ENCODE results near the gene SLC24A4. TPM values are rescaled to one million over a fixed set of nuclear protein-coding genes. Genes with fewer than 3 reads are reported as not detected.
A peak's percentile ranks its signal among the peaks of the same experiment; 100 is the strongest.

Gene SLC24A4
- total and polyA plus RNA-seq, 7 experiments from 2014 or later = 0.10 to 15.3 (median 2.1) TPM; not detected in 4

GRCh38 chr14:92383805-92384204, 60.8 kb downstream of the SLC24A4 start:
- no peaks in the 10 kb centered on the region for H3K36me3 Mint-ChIP-seq
- ATAC-seq (no peak), DNase-seq (no peak)
- no peaks in the 10 kb centered on the region for H3K27me3 Mint-ChIP-seq
- Histone ChIP-seq H3K9me3 (ENCODE audit: control insufficient read depth in 2 of 3, low read length in 3 of 3) (no peaks in the 10 kb centered on the region), H3K36me3 (ENCODE audit: control insufficient read depth in 2 of 3, insufficient read depth in 3 of 3, low read length in 3 of 3) (no peaks in the 10 kb centered on the region), H3K27ac (ENCODE audit: low read depth, low read length) (no peak overlapping the region), H3K4me3 (ENCODE audit: low read length) (no peak overlapping the region), H3K27me3 (ENCODE audit: control insufficient read depth in 2 of 2, insufficient read depth in 2 of 2, low read length in 2 of 2) (no peaks in the 10 kb centered on the region), H3K4me1 (ENCODE audit: control insufficient read depth in 2 of 2, insufficient read depth in 2 of 2, low read length in 2 of 2) (no peaks in the 10 kb centered on the region)
- no peak overlapping the region for H3K4me3 Mint-ChIP-seq
- intact Hi-C loops (cut with micrococcal nuclease) = no loop called here
- ChIA-PET POLR2A (no interaction called here), CTCF (no interaction called here)
- no peak overlapping the region for H3K27ac Mint-ChIP-seq
- H3K4me1 Mint-ChIP-seq = peaks cover 0 to 2% (median 0%) of the 10 kb centered on the region in 7 donors
- H3K9me3 Mint-ChIP-seq = no peaks in the 10 kb centered on the region

- no peaks in the 10 kb centered on the region for H3K4me1 ChIP-seq (ENCODE audit: control insufficient read depth in 2 of 2, insufficient read depth in 2 of 2, low read length in 2 of 2)
- Mint-ChIP-seq H3K36me3 (no peaks in the 10 kb centered on the region), H3K9me3 (no peaks in the 10 kb centered on the region), H3K4me3 (no peak overlapping the region), H3K4me1 (peaks cover 0 to 5% (median 0%) of the 10 kb centered on the region in 7 donors), H3K27ac (peak overlapping the region in 1 of 9 donors; percentile 12), H3K27me3 (no peaks in the 10 kb centered on the region)
- H3K36me3 ChIP-seq (ENCODE audit: control insufficient read depth in 2 of 3, insufficient read depth in 3 of 3, low read length in 3 of 3) = no peaks in the 10 kb centered on the region
- H3K27ac ChIP-seq (ENCODE audit: low read depth, low read length) = no peak overlapping the region
- no peak for ATAC-seq
- no peaks in the 10 kb centered on the region for H3K9me3 ChIP-seq (ENCODE audit: control insufficient read depth in 2 of 3, low read length in 3 of 3)
- ChIA-PET POLR2A (no interaction called here), CTCF (no interaction called here)
- H3K4me3 ChIP-seq (ENCODE audit: low read length) = no peak overlapping the region
- DNase-seq = no peak
- intact Hi-C loops (cut with micrococcal nuclease) = no loop called here
- H3K27me3 ChIP-seq (ENCODE audit: control insufficient read depth in 2 of 2, insufficient read depth in 2 of 2, low read length in 2 of 2) = no peaks in the 10 kb centered on the region
Measured at GRCh38 chr14:92384461-92385133, 61.6 kb downstream of the SLC24A4 start.

GRCh38 chr14:92385561-92385960, 62.6 kb downstream of the SLC24A4 start:
- no peak overlapping the region for H3K4me3 ChIP-seq (ENCODE audit: low read length)
- peaks cover 0 to 8% (median 0%) of the 10 kb centered on the region in 7 donors for H3K4me1 Mint-ChIP-seq
- no peaks in the 10 kb centered on the region for H3K4me1 ChIP-seq (ENCODE audit: control insufficient read depth in 2 of 2, insufficient read depth in 2 of 2, low read length in 2 of 2)
- no peak overlapping the region for H3K27ac Mint-ChIP-seq
- no peaks in the 10 kb centered on the region for H3K27me3 ChIP-seq (ENCODE audit: control insufficient read depth in 2 of 2, insufficient read depth in 2 of 2, low read length in 2 of 2)
- DNase-seq = no peak
- intact Hi-C loops (cut with micrococcal nuclease) = no loop called here
- ChIA-PET CTCF (no interaction called here), POLR2A (no interaction called here)
- no peak for ATAC-seq
- H3K36me3 Mint-ChIP-seq = no peaks in the 10 kb centered on the region
- H3K4me3 Mint-ChIP-seq = no peak overlapping the region
- no peaks in the 10 kb centered on the region for H3K9me3 Mint-ChIP-seq
- no peaks in the 10 kb centered on the region for H3K27me3 Mint-ChIP-seq
- no peaks in the 10 kb centered on the region for H3K9me3 ChIP-seq (ENCODE audit: control insufficient read depth in 2 of 3, low read length in 3 of 3)
- no peaks in the 10 kb centered on the region for H3K36me3 ChIP-seq (ENCODE audit: control insufficient read depth in 2 of 3, insufficient read depth in 3 of 3, low read length in 3 of 3)
- H3K27ac ChIP-seq (ENCODE audit: low read depth, low read length) = no peak overlapping the region

- DNase-seq = no peak
- no peaks in the 10 kb centered on the region for H3K27me3 Mint-ChIP-seq
- CTCF ChIA-PET = no interaction called here
Measured at GRCh38 chr14:92386165-92386564, 63.2 kb downstream of the SLC24A4 start.

GRCh38 chr14:92386637-92387036, 63.7 kb downstream of the SLC24A4 start:
- Histone ChIP-seq H3K9me3 (ENCODE audit: control insufficient read depth in 2 of 3, low read length in 3 of 3) (no peaks in the 10 kb centered on the region), H3K27me3 (ENCODE audit: control insufficient read depth in 2 of 2, insufficient read depth in 2 of 2, low read length in 2 of 2) (no peaks in the 10 kb centered on the region), H3K27ac (ENCODE audit: low read depth, low read length) (no peak overlapping the region), H3K36me3 (ENCODE audit: control insufficient read depth in 2 of 3, insufficient read depth in 3 of 3, low read length in 3 of 3) (no peaks in the 10 kb centered on the region), H3K4me1 (ENCODE audit: control insufficient read depth in 2 of 2, insufficient read depth in 2 of 2, low read length in 2 of 2) (no peaks in the 10 kb centered on the region), H3K4me3 (ENCODE audit: low read length) (no peak overlapping the region)
- DNase-seq (no peak), ATAC-seq (peak; percentile 69)
- Mint-ChIP-seq H3K9me3 (no peaks in the 10 kb centered on the region), H3K4me3 (no peak overlapping the region), H3K4me1 (peaks cover 0 to 8% (median 0%) of the 10 kb centered on the region in 7 donors), H3K27ac (no peak overlapping the region), H3K27me3 (no peaks in the 10 kb centered on the region), H3K36me3 (no peaks in the 10 kb centered on the region)
- intact Hi-C loops (cut with micrococcal nuclease) = no loop called here
- POLR2A ChIA-PET = no interaction called here
- CTCF ChIA-PET = no interaction called here

More at GRCh38 chr14:92386165-92386564, 63.2 kb downstream of the SLC24A4 start:
- intact Hi-C loops (cut with micrococcal nuclease) = no loop called here
- ATAC-seq = no peak
- H3K36me3 Mint-ChIP-seq = no peaks in the 10 kb centered on the region
- no peaks in the 10 kb centered on the region for H3K9me3 Mint-ChIP-seq
- H3K4me1 Mint-ChIP-seq = peaks cover 0 to 8% (median 0%) of the 10 kb centered on the region in 7 donors
- H3K4me1 ChIP-seq (ENCODE audit: control insufficient read depth in 2 of 2, insufficient read depth in 2 of 2, low read length in 2 of 2) = no peaks in the 10 kb centered on the region
- no peak overlapping the region for H3K4me3 Mint-ChIP-seq
- H3K27ac Mint-ChIP-seq = no peak overlapping the region
- no peaks in the 10 kb centered on the region for H3K9me3 ChIP-seq (ENCODE audit: control insufficient read depth in 2 of 3, low read length in 3 of 3)
- POLR2A ChIA-PET = no interaction called here
- no peaks in the 10 kb centered on the region for H3K27me3 ChIP-seq (ENCODE audit: control insufficient read depth in 2 of 2, insufficient read depth in 2 of 2, low read length in 2 of 2)
- no peak overlapping the region for H3K27ac ChIP-seq (ENCODE audit: low read depth, low read length)
- H3K4me3 ChIP-seq (ENCODE audit: low read length) = no peak overlapping the region
- no peaks in the 10 kb centered on the region for H3K36me3 ChIP-seq (ENCODE audit: control insufficient read depth in 2 of 3, insufficient read depth in 3 of 3, low read length in 3 of 3)

GRCh38 chr14:92387578-92387977, 64.6 kb downstream of the SLC24A4 start:
- ATAC-seq = no peak
- no peak overlapping the region for H3K4me3 ChIP-seq (ENCODE audit: low read length)
- Mint-ChIP-seq H3K36me3 (no peaks in the 10 kb centered on the region), H3K4me3 (no peak overlapping the region), H3K27ac (no peak overlapping the region), H3K9me3 (no peaks in the 10 kb centered on the region), H3K4me1 (peaks cover 0 to 8% (median 0%) of the 10 kb centered on the region in 7 donors), H3K27me3 (no peaks in the 10 kb centered on the region)
- H3K27me3 ChIP-seq (ENCODE audit: control insufficient read depth in 2 of 2, insufficient read depth in 2 of 2, low read length in 2 of 2) = no peaks in the 10 kb centered on the region
- POLR2A ChIA-PET = no interaction called here
- H3K36me3 ChIP-seq (ENCODE audit: control insufficient read depth in 2 of 3, insufficient read depth in 3 of 3, low read length in 3 of 3) = no peaks in the 10 kb centered on the region
- intact Hi-C loops (cut with micrococcal nuclease) = no loop called here
- H3K4me1 ChIP-seq (ENCODE audit: control insufficient read depth in 2 of 2, insufficient read depth in 2 of 2, low read length in 2 of 2) = no peaks in the 10 kb centered on the region
- H3K27ac ChIP-seq (ENCODE audit: low read depth, low read length) = no peak overlapping the region
- no peak for DNase-seq
- CTCF ChIA-PET = no interaction called here
- no peaks in the 10 kb centered on the region for H3K9me3 ChIP-seq (ENCODE audit: control insufficient read depth in 2 of 3, low read length in 3 of 3)

- Histone ChIP-seq H3K36me3 (ENCODE audit: control insufficient read depth in 2 of 3, insufficient read depth in 3 of 3, low read length in 3 of 3) (no peaks in the 10 kb centered on the region), H3K9me3 (ENCODE audit: control insufficient read depth in 2 of 3, low read length in 3 of 3) (no peaks in the 10 kb centered on the region), H3K4me1 (ENCODE audit: control insufficient read depth in 2 of 2, insufficient read depth in 2 of 2, low read length in 2 of 2) (no peaks in the 10 kb centered on the region), H3K27ac (ENCODE audit: low read depth, low read length) (no peak overlapping the region), H3K27me3 (ENCODE audit: control insufficient read depth in 2 of 2, insufficient read depth in 2 of 2, low read length in 2 of 2) (no peaks in the 10 kb centered on the region), H3K4me3 (ENCODE audit: low read length) (no peak overlapping the region)
- H3K27ac Mint-ChIP-seq = no peak overlapping the region
- intact Hi-C loops (cut with micrococcal nuclease) = no loop called here
- ChIA-PET POLR2A (no interaction called here), CTCF (no interaction called here)
- peaks cover 0 to 2% (median 0%) of the 10 kb centered on the region in 5 donors for H3K27me3 Mint-ChIP-seq
- H3K4me1 Mint-ChIP-seq = peaks cover 0 to 7% (median 0%) of the 10 kb centered on the region in 7 donors
- no peak overlapping the region for H3K4me3 Mint-ChIP-seq
- H3K9me3 Mint-ChIP-seq = no peaks in the 10 kb centered on the region
- no peak for ATAC-seq
- no peaks in the 10 kb centered on the region for H3K36me3 Mint-ChIP-seq
- DNase-seq = no peak
Measured at GRCh38 chr14:92389598-92390158, 66.7 kb downstream of the SLC24A4 start.

All from naive thymus-derived CD4-positive, alpha-beta T cell (primary cell).